ENCODE measurements around the gene CSNK1G2.

DNA sequence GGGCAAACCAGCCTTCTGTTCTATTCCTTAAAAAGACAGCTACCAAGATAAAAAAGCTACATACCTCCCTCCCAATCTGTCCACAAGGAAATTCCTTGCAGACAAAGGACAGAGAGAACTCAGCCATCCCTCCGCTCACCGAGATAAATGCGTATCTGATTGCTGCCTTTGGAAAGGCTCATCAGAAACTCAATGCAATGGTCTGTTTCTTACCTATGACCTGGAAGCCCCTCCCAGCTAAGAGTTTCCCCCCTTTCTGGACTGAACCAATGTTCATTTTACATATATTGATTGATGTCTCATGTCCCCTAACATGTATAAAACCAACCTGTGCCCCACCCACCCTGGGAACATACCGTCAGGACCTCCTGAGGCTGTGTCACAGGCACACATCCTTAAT is 62.9 kb downstream of the CSNK1G2 start:
- TF ChIP-seq POLR2A (IDR thresholded peaks at IDR 0.05): no peak
- no peak for TF ChIP-seq POLR2AphosphoS5 (IDR thresholded peaks at IDR 0.05)
- TF ChIP-seq, protein P1, sequence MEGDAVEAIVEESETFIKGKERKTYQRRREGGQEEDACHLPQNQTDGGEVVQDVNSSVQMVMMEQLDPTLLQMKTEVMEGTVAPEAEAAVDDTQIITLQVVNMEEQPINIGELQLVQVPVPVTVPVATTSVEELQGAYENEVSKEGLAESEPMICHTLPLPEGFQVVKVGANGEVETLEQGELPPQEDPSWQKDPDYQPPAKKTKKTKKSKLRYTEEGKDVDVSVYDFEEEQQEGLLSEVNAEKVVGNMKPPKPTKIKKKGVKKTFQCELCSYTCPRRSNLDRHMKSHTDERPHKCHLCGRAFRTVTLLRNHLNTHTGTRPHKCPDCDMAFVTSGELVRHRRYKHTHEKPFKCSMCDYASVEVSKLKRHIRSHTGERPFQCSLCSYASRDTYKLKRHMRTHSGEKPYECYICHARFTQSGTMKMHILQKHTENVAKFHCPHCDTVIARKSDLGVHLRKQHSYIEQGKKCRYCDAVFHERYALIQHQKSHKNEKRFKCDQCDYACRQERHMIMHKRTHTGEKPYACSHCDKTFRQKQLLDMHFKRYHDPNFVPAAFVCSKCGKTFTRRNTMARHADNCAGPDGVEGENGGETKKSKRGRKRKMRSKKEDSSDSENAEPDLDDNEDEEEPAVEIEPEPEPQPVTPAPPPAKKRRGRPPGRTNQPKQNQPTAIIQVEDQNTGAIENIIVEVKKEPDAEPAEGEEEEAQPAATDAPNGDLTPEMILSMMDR (IDR thresholded peaks at IDR 0.05): no peak
- no peak for TF ChIP-seq EP300 (IDR thresholded peaks at IDR 0.05; ENCODE audit: low read depth)
